GM15510 (cell line): Measurements from ENCODE around the gene GPR176.

ENCODE experiments used
- POLR2A ChIP-seq: IDR thresholded peaks from 3 replicates; pipeline ENCODE4 v1.6.1; 2011; ENCODE audit warnings: borderline replicate concordance; ENCODE audit not compliant: insufficient read length; ENCODE audit errors: extremely low read depth

GPR176 gene

DNA sequence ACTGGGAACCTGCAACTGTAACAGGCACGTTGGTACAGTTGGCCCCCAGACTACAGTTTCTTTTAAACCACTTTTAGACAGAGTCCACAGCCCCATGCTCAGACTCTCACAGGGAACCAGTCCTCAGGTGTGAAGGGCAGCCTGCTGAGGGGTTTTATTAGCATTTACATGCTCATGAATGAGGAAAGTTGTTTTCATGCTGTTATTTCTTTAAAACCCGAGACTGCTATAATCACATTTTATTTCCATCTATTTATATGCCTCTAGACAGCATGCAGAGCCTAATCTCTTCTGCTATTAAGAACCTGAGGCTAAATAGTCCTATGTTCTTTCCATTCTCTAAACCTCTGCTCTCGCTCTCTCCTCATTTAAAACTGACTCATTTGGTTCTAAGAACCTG, 111.2 kb downstream of the GPR176 start:
- TF ChIP-seq POLR2A: no peak

- no peak for TF ChIP-seq POLR2A
Observed at GRCh38 chr15:39807791-39808190, 112.3 kb downstream of the GPR176 start.

DNA sequence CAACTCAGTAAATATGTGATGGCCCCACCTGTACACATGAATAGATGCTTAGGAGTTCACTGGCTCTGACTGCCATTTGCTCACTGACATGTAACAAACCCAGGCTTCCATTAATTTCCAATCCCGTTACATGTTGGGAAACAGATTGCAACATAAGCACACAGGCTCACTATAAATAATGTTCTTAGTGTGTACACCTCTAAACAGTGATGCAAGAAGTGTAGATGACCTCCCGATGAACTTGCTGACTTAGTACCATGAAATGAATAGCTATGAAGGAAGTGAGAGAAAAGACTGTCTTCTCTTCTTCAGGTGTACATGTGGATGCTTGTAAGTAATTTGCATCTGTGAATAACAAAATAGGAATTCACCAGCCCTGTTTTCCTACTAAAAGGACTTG, 116.0 kb downstream of the GPR176 start:
- no peak for TF ChIP-seq POLR2A

DNA sequence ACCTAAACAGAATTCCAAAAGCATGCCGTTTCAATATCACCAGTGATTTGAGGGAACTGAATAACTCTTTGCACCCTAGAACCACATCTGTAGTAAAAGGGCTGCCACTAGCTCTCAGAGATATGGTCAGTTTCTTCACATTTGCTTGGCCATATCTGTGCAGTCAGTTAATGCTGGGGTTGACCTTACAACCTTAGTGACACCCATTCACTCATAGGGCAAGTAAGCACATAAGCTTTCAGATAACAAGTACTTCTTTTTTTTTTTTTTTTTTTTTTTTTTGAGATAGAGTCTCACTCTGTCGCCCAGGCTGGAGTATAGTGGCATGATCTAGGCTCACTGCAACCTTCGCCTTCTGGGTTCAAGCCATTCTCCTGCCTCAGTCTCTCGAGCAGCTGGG, 117.0 kb downstream of the GPR176 start:
- TF ChIP-seq POLR2A: no peak

- no peak for TF ChIP-seq POLR2A
Observed at GRCh38 chr15:39801641-39802309, 118.3 kb downstream of the GPR176 start.

- TF ChIP-seq POLR2A: no peak
Observed at GRCh38 chr15:39799552-39800011, 120.5 kb downstream of the GPR176 start.

GRCh38 chr15:39798382-39798781, 121.7 kb downstream of the GPR176 start:
- TF ChIP-seq POLR2A: no peak

GRCh38 chr15:39797407-39797806, 122.7 kb downstream of the GPR176 start:
- TF ChIP-seq POLR2A: no peak

GRCh38 chr15:39796601-39797000, 123.5 kb downstream of the GPR176 start:
- TF ChIP-seq POLR2A: no peak

GRCh38 chr15:39795486-39795885, 124.6 kb downstream of the GPR176 start:
- TF ChIP-seq POLR2A: no peak

DNA sequence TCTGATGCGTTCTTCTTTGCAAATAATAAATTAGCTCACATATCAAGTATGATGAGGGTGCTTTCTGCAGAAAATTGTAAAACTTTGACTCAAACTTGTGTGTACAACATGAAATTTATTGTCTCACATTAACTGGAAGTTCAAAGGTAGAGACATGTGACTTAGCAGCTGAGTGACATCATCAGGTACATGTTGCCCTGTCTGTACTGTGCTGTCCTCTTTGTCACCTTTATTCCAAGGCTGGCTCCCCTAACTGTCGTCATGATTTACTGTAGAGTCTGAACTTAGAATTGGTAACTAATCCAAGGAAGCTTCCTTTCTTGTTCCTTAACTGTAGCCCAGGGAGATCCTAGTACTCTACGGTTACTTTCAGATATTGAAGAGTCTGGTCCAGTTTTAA, 125.1 kb downstream of the GPR176 start:
- TF ChIP-seq POLR2A: no peak

DNA sequence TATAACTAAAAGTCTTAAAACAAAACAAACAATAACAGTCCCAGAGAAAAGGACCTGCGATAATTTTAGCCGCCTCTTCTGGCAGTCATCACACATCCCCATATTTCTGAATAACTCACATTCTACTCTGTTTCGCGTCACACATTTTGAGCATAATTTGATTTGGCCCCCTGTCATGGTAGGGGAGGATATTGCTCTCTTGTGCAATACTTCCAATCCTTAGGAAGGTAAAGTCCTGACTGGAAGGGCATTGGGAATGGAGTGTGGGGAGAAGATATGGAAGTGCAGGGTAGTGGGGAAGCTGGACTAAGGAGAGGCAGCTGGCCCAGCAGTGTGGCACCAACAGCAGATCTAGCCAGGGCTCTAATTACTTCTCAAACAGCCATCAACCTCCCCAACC, 126.1 kb downstream of the GPR176 start:
- TF ChIP-seq POLR2A: no peak

DNA sequence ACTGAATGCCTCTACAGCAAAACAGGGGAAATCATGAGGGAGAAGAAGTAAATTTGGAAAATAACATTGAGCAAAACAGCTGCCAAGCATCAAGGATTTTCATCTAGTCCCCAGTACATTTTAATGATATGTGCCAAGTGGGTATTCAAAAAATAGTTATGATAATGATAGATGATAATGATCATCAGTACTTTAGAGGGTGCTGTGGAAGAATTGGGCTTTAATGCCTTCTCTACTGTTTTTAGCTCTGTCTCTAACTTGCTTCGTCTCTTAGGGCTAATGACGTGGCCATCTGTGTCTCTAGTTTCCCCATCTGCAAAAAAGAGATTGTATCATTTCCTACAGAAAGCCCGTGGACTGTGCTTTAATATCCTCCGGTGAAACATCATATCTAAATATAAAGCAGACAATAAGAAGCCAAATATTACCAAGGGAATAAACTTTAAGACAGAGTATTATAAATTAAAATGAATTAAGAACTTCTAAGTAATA, 127.2 kb downstream of the GPR176 start:
- TF ChIP-seq POLR2A: no peak

DNA sequence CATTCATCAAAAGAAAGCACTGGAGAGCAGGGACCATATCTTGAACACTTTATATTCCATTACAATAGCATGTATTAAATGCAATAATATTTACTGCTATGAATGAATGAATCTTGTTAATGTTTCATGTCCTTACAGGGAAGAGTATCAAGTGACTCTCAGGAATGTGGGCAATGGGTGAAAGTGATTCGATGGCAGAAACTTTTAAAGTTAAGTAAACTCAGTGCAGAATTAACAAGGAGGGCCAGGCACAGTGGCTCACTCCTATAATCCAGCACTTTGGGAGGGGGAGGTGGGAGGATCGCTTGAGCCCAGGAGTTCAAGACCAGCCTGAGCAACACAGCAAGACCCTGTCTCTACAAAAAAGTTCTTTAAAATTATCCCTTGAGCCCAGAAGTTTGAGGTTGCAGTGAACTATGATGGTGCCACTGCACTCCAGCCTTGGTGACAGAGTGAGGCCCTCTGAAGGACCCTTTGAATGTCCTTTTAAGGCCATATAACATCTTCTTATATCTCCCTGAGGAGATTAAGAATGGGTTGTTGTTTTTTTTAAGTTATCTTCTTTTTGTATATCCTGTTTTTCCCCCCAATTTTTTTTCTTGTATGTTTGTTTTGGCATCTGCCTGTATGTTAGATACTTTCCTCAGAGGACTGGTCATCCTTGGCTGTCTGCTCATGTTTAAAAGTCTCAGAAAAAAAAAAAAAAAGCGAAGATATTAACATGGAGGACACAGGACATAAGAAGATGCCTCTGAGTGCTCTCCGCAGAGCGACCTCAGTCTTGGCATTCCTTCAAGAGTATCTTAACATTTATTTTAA, 127.8 kb downstream of the GPR176 start:
- no peak for TF ChIP-seq POLR2A

GRCh38 chr15:39789736-39790135, 130.3 kb downstream of the GPR176 start:
- TF ChIP-seq POLR2A: no peak
